KBM-7 (cell line): ENCODE results near the gene ZNF334.

ENCODE experiments used
- DNase-seq: peaks from one replicate; pipeline ENCODE4 v3.0.0-alpha.2; 2015
- in situ Hi-C: fragments of 300-500 bp; cut with MboI; formaldehyde crosslinking; loops from 2 replicates; pipeline ENCODE4 v1.14.3; 2020; ENCODE audit warnings: low sequenced_read_pairs, low pct_unique_long_range_greater_than_20kb, mixed read lengths

Gene ZNF334

DNA sequence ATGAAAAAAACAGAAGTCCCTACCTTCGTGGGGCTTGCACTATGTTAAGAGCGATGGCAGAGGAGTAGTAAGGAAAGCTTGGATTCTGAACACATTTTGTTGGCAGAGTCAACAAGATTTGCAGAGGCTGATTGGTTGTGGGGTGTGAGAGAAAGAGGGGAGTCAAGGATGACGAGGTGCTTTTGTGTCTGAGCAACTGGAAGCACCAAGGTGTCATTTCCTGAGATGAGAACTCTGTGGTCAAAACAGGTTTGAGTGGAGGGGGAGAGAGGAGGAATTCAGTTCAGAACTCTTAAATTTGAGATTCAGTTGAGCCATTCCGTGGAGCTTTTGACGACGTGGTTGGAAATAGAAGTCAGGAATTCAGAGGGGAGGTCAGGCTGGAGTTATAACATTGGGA is 33.6 kb upstream of the ZNF334 start:
- in situ Hi-C loops, result no loop called here
- DNase-seq, result no peak

GRCh38 chr20:46546298-46546697 is 32.9 kb upstream of the ZNF334 start:
- in situ Hi-C loops, result no loop called here
- DNase-seq, result no peak

GRCh38 chr20:46545827-46546138 is 32.4 kb upstream of the ZNF334 start:
- no peak for DNase-seq
- in situ Hi-C loops, result no loop called here

DNA sequence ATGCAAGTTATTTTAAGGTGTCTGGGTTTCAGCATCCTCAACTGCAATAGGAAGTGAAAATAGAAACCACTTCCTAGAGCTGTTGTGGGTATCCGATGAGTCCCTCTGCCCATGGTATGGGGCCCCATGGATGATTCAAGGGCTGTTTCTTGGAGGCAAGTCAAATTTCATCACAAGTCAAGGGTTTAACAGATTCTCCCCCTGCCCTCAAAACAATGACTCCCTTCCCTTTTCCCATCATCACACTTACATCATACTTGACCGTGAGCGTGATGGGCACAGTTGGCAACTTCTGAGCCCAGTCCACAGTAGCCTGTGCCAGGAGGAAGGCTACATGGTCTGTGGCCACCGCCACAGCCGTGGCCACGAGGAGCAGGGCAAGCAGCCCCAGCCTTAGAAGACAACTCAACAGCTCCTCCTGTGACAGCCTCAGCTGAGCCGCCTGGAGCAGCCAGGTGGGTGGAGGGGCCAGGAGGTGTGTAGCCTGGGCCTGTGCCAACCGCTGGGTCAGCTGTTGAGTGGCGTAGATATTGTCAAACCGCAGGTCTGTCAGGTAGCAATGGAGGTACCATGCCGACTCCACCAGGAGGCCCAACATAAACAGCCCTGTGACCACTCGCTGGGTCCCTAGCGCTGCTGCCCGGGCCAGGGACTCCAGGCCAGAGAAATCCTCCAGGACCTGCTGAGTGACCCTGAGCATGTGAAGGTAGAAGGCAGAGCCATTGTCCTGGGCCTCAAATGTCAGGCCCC is 31.9 kb upstream of the ZNF334 start:
- peak; percentile 81 for DNase-seq
- in situ Hi-C loops, result no loop called here

DNA sequence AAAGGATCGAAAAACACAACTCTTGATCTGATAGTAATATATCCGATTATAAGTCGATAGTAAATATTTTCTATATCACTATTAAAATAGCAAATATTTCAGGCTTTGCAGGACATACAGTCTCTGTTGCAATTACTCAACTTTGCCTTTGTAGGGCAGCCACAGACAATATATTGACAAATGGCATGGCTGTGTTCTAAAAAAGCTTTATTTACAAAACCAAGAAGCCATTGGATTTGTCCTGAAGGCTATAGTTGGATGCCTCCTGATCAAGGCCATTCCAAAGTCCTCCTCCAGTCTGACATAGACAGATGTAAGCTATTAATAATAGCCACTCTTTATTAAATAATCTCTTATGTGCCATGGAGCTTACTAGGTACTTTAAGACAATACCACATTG is 31.2 kb upstream of the ZNF334 start:
- DNase-seq, result no peak
- in situ Hi-C loops, result no loop called here

DNA sequence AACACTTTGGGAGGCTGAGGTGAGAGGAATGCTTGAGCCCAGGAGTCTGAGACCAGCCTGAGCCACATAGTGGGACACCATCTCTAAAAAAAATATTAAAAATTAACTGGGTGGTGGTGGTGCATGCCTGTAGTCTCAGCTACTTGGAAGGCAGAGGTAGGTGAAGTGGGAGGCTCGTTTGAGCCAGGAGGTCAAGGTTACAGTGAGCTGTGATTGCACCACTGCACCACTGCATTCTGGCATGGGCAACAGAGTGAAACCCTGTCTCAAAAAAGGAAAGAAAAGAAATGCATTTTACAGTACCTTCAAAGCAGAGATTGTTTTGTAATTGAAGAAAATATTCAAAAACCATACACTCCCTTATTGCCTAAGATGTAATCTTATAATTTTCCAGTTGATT is 30.6 kb upstream of the ZNF334 start:
- in situ Hi-C loops, result no loop called here
- no peak for DNase-seq

GRCh38 chr20:46543033-46543432 is 29.7 kb upstream of the ZNF334 start:
- DNase-seq, result no peak
- in situ Hi-C loops, result no loop called here

GRCh38 chr20:46541229-46541935 is 28.0 kb upstream of the ZNF334 start:
- in situ Hi-C loops, result no loop called here
- DNase-seq, result no peak

DNA sequence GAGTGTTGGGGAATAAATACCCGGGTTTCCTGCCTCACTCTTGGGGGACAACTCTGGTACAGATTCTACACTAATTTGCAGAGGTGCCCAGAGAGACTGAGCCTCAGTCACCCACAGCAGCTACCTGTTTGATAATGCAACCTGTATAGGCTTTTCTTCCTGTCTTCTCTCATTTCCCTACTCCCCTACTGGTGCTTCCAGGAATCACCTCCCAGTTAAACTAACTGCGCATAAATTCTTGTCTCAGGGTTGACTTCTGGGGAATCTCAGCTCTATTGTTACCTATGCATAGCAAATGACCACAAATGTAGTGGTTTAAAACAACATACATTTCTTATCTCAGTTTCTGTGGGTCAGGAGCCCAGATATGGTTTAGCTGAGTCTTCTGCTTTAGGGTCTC is 25.8 kb upstream of the ZNF334 start:
- no peak for DNase-seq
- in situ Hi-C loops, result no loop called here

DNA sequence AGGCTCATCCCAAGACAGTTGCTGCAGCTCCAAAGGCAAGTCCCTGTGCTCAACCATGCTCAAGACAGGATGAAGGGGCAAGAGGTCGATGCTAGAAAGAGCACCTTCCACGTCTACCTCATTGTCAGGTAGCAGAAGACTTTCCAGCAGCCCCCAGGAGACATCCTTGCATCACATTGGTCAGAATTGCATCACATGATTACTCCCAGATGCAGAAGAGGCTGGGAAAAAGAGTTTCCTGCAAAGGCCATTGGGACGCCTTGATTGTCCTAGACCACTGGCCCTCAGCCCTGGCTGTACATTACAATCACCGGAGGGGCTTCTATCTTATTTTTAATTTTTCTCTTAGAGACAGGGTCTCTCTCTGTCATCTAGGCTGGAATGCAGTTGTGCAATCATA is 17.3 kb upstream of the ZNF334 start:
- in situ Hi-C loops, result no loop called here
- DNase-seq, result no peak

DNA sequence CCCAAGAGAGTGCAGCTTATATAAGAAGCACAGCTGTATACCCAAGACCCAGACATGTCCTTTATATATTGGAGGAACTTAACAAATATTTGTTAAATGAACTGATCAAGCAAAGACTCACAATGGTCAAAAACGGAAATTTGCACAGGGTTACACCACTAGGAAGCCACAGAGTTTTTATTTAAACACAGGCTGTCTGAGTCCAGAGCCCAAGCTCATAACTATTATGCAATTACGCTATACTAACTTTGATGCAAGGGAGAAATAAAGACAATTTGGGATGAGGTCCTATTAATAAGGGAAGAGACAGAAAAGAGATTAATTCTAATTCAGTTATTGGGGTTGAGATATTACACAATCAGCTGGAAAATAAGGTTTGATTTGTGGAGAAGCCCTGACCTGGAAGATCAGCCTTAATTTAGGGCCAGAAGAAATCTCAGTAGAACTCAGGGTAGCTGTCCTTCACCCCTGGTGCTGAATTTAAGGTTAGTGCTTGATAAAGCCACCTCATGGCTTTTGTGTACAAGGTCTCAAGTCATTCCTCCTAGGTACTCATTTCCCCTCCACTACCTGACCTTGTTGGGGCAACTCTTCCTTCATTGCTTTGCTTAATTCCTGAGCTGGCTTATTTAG is 10.5 kb upstream of the ZNF334 start:
- in situ Hi-C loops, result loop anchor here (10.0 kb wide), 1 partner anchor 161 kb away; the partner anchor contains the start of gene TP53RK
- peak; percentile 16 for DNase-seq

- no peak for DNase-seq
- in situ Hi-C loops, result loop anchor here (10.0 kb wide), 1 partner anchor 162 kb away; the partner anchor contains the start of gene TP53RK
Observed at GRCh38 chr20:46523108-46523507, 9.7 kb upstream of the ZNF334 start.

GRCh38 chr20:46520976-46521579 is 7.7 kb upstream of the ZNF334 start:
- peak; percentile 73 for DNase-seq
- in situ Hi-C loops, result loop anchor here (10.0 kb wide), 1 partner anchor 164 kb away; the partner anchor contains the start of gene TP53RK

DNA sequence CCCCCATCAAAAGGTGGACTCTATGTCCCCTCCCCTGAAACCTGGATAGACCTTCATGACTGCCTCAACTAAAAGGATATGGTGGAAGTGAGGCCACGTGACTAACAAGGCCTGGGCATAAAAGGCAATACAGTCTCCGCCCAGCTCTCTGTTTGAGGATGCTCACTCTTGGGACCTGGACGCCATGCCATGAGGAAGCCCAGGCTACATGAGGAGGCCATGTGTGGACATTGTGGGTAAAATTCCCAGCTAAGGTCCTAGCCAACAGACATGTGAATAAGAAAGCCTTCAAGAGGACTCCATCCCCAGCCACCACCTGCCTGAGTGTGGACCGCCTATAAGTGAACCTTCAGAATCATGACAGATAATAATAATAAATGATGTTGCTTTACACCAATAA is 7.2 kb upstream of the ZNF334 start:
- no peak for DNase-seq
- in situ Hi-C loops, result loop anchor here (10.0 kb wide), 1 partner anchor 164 kb away; the partner anchor contains the start of gene TP53RK

DNA sequence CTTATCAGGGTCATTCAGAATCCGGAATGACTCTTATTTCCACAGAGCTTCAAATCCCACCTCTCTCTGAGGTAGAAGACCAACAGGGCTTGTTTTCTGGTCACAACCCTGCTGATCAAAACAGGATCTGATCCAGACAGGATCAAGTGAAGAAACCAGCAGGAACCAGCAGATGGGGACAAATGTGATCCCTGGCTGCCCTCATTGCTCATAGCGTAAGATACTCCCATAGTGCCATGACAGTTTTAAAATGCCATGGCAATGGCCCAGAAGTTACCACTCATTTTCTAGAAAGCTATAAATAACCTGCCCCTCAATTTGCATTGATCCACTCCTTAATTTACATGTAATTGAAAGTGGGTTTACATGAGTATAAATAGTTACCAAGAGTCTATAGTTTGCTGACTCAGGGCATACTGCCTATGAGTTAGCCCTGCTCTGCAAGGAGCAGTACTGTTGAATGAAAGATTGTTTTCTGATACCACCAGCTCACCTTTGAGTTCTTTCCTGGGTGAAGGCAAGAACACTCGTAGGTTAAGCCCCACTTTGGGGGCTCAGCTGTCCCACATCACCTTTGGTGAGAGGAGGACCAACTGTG is 6.2 kb upstream of the ZNF334 start:
- in situ Hi-C loops, result loop anchor here (10.0 kb wide), 1 partner anchor 165 kb away; the partner anchor contains the start of gene TP53RK
- no peak for DNase-seq

GRCh38 chr20:46509523-46509922 is 3.8 kb downstream of the ZNF334 start:
- in situ Hi-C loops, result no loop called here
- DNase-seq, result no peak

DNA sequence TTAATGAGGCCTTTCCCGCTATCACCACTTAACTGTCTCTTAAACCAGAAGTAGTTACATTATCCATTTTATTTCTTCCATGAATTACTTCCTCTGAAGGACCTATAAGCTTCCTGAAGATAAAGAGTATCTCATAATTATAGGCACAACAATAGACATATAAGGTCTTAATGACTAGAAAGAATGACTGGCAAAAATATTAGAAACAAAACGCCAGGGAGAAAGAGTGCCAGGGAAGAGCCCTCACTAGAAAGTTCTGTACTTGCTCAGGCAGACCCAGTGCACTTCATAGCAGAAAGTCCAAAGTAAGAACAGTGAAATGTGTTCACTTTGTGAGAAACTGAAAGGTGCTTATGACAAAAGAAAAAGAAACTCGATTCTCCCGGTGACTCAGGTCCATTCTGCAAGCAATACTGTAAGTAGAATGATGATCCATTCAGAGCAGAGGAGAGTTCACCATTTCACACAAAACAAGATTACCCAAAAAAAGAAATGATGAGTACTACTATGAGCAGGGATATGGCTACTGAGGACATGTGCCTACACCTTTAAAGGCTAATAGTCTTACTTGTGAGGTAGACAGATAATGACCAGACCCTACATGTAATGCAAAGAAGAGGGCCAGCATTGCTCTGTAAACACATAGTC is 5.5 kb downstream of the ZNF334 start:
- in situ Hi-C loops, result no loop called here
- no peak for DNase-seq

- in situ Hi-C loops, result no loop called here
- DNase-seq, result no peak
Observed at GRCh38 chr20:46505506-46505905, 7.9 kb downstream of the ZNF334 start.

GRCh38 chr20:46501961-46502360 is 11.4 kb downstream of the ZNF334 start:
- in situ Hi-C loops, result no loop called here
- DNase-seq, result no peak
